ENCODE results near the gene AP2A2. TPM values are rescaled to one million over a fixed set of nuclear protein-coding genes. Genes with fewer than 3 reads are reported as not detected.

The AP2A2 gene
- total RNA-seq, 2 donors from 2014 or later, result 99.0 to 109 TPM

DNA sequence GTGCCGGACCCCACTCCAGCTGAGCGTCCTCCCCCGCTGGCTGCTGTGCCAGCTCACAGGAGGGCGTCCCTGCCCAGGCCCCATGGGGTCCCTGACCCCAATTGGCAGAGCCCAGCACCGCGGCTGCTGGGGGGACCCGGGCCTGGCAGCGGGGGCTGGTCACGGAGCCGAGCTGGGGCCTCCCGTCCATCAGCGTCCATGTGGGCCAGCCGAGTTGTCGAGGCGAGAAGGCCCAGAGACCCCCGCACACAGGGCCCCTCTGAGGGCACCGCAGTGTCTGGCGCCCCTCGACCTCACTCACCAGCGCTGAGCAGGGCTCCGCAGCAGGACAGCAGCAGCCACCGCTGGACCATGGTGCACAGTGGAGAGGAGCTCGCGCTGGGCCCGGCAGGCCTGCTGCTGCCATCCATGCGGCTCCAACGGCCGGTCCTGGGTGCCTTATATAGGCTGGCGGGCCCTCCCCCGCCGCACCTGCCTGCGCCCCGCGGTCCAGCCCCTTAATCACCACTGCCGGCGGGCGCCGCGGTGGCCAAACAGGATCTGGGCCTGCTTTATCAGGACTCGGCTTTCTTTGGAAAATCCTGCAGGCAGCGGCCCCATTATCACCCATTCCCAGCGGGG is 110.7 kb downstream of the AP2A2 start, which contains the start of gene MUC6:
Gene MUC6 (minus strand): TSS at position 416 of the 621 bp plus-strand sequence. CDS start 63 bp downstream, at position 353.
- H3K27ac ChIP-seq, result no peak within 1 kb of the TSS
- DNase-seq (ENCODE audit: low spot score) (no peak), ATAC-seq (ENCODE audit: insufficient number of reproducible peaks, low FRiP score, low read depth) (no peak)
- H3K4me1 ChIP-seq (ENCODE audit: control insufficient read depth in 1 of 2, low read depth in 2 of 2), result peaks cover 0 to 17% of the 10 kb centered on the region in 2 donors
- H3K36me3 ChIP-seq, result no peaks in the 10 kb centered on the region
- H3K27me3 ChIP-seq (replicated peaks; ENCODE audit: insufficient read depth), result no peaks in the 10 kb centered on the region
- H3K4me3 ChIP-seq, result no peak within 1 kb of the TSS
- TF ChIP-seq, protein P1, sequence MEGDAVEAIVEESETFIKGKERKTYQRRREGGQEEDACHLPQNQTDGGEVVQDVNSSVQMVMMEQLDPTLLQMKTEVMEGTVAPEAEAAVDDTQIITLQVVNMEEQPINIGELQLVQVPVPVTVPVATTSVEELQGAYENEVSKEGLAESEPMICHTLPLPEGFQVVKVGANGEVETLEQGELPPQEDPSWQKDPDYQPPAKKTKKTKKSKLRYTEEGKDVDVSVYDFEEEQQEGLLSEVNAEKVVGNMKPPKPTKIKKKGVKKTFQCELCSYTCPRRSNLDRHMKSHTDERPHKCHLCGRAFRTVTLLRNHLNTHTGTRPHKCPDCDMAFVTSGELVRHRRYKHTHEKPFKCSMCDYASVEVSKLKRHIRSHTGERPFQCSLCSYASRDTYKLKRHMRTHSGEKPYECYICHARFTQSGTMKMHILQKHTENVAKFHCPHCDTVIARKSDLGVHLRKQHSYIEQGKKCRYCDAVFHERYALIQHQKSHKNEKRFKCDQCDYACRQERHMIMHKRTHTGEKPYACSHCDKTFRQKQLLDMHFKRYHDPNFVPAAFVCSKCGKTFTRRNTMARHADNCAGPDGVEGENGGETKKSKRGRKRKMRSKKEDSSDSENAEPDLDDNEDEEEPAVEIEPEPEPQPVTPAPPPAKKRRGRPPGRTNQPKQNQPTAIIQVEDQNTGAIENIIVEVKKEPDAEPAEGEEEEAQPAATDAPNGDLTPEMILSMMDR (IDR thresholded peaks at IDR 0.05), result no peak
- H3K9me3 ChIP-seq, result no peaks in the 10 kb centered on the region

DNA sequence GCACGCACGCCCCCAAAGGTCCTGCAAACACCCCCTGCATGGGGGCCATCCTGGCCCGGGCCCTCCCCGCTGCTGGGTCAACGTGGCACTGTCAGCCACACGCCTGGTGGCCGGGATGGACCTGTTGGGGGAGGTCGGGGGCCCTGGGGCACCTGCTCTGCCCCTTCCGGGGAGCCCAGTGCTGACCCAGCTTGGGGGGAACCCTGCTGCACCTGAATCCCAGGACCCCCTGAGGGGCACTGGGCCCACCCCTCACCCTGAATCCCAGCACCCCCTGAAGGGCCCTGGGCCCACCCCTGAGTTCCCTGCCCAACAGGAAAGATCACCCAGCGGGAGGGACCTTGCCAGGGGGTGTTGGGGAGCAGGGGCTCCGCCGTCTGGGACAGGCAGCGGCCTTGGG is 111.3 kb downstream of the AP2A2 start:
- peaks cover 0 to 17% of the 10 kb centered on the region in 2 donors for H3K4me1 ChIP-seq (ENCODE audit: control insufficient read depth in 1 of 2, low read depth in 2 of 2)
- no peak overlapping the region for H3K27ac ChIP-seq
- no peak for ATAC-seq (ENCODE audit: insufficient number of reproducible peaks, low FRiP score, low read depth)
- no peak overlapping the region for H3K4me3 ChIP-seq
- TF ChIP-seq, protein P1 (IDR thresholded peaks at IDR 0.05), result no peak
- no peak for DNase-seq (ENCODE audit: low spot score)
- no peaks in the 10 kb centered on the region for H3K27me3 ChIP-seq (replicated peaks; ENCODE audit: insufficient read depth)
- H3K9me3 ChIP-seq, result no peaks in the 10 kb centered on the region
- no peaks in the 10 kb centered on the region for H3K36me3 ChIP-seq

DNA sequence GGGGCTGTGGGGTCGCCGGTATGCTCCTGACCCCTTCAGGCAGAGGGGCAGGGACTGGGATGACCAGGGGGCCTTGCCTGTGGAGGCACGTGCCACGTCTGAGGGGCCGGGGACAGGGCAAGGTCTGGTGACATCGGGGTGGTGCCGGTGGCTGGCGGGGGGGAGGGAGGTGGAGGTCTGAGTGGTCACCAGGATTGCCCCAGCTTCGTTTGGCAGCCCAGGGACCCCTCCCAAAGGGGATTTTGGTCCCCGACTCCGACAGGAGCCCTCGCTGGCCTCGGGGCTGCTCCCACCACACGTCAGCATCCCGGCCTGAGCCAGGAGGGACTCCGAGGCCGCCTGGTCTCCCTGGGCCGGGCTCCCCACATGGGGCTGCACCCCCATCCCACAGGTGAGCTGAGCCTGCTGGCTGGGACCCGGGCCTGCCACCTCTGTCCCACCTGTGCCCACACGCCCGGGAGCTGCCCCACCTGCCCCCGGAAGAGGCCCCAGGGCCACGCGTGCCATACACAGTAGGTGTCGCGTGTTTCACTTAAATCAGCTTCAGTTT is 111.9 kb downstream of the AP2A2 start:
- Histone ChIP-seq H3K4me3 (no peak overlapping the region), H3K27me3 (replicated peaks; ENCODE audit: insufficient read depth) (no peaks in the 10 kb centered on the region), H3K4me1 (ENCODE audit: control insufficient read depth in 1 of 2, low read depth in 2 of 2) (peaks cover 0 to 17% of the 10 kb centered on the region in 2 donors), H3K27ac (no peak overlapping the region), H3K9me3 (no peaks in the 10 kb centered on the region), H3K36me3 (no peaks in the 10 kb centered on the region)
- TF ChIP-seq, protein P1 (IDR thresholded peaks at IDR 0.05), result no peak
- ATAC-seq (ENCODE audit: insufficient number of reproducible peaks, low FRiP score, low read depth) (no peak), DNase-seq (ENCODE audit: low spot score) (no peak)

DNA sequence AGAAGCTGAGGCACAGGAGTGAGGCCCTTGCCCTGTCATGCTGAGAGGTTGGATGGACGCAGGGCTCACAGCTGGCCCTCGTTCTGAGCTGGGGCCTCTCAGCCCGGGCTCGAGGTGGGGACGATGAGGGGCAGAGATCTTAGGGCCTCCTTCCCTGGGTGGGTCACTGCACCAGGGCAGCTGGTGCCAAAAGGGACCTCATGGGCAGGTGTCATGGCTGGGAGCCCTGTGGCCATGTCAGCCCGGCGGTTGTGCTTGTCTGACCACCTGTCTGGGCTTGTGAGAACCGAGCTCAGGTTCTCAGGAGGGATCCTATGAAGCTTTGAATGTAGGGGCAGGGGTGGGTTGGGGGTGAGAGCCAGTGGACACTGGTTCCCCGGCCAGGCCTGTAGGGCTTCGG is 112.7 kb downstream of the AP2A2 start:
- H3K27me3 ChIP-seq (replicated peaks; ENCODE audit: insufficient read depth), result no peaks in the 10 kb centered on the region
- TF ChIP-seq, protein P1 (IDR thresholded peaks at IDR 0.05), result no peak
- DNase-seq (ENCODE audit: low spot score), result no peak
- H3K4me3 ChIP-seq, result no peak overlapping the region
- H3K27ac ChIP-seq, result no peak overlapping the region
- ATAC-seq (ENCODE audit: insufficient number of reproducible peaks, low FRiP score, low read depth), result no peak
- no peaks in the 10 kb centered on the region for H3K9me3 ChIP-seq
- H3K36me3 ChIP-seq, result no peaks in the 10 kb centered on the region
- peaks cover 0 to 17% of the 10 kb centered on the region in 2 donors for H3K4me1 ChIP-seq (ENCODE audit: control insufficient read depth in 1 of 2, low read depth in 2 of 2)

DNA sequence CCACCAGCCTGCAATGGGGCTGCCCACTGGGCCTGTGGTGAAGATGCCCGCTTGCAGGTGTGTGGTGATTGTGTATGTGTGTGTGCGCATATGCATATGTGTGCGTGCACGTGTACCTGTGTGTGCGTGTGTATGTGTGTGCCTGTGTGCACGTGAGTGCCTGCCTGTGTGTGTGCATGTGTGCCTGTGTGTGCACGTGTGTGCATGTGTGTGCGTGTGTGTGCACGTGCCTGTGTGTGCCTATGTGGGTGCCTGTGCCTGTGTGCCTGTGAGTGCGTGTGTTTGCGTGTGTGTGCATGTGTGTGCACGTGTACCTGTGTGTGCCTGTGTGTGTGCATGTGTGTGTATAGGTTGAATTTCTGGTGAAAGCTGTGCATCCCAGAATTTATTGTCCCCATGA is 113.3 kb downstream of the AP2A2 start:
- peaks cover 0 to 13% of the 10 kb centered on the region in 2 donors for H3K4me1 ChIP-seq (ENCODE audit: control insufficient read depth in 1 of 2, low read depth in 2 of 2)
- H3K4me3 ChIP-seq, result no peak overlapping the region
- H3K27ac ChIP-seq, result no peak overlapping the region
- DNase-seq (ENCODE audit: low spot score) (no peak), ATAC-seq (ENCODE audit: insufficient number of reproducible peaks, low FRiP score, low read depth) (no peak)
- no peaks in the 10 kb centered on the region for H3K27me3 ChIP-seq (replicated peaks; ENCODE audit: insufficient read depth)
- TF ChIP-seq, protein P1 (IDR thresholded peaks at IDR 0.05), result no peak
- no peaks in the 10 kb centered on the region for H3K36me3 ChIP-seq
- no peaks in the 10 kb centered on the region for H3K9me3 ChIP-seq

Data from thoracic aorta (tissue), 2 donors.